K562 (cell line): Measurements from ENCODE around the gene S100A7A. TPM values are rescaled to one million over a fixed set of nuclear protein-coding genes. Genes with fewer than 3 reads are reported as not detected.
A peak's percentile ranks its signal among the peaks of the same experiment; 100 is the strongest.

Source experiments
- ATAC-seq: fragments of 200-7000 bp; cut with Tn5 transposase; 3 replicates; pipeline ENCODE4 v1.9.1; 2020; ENCODE audit warnings: moderate library complexity
- BruUV-seq: library from RNA; stranded (reverse); fragments of 400-500 nt; replicated peaks from 2 replicates; lab custom pipeline; 2021; lab: Mats Ljungman, UMichigan
- CTCF ChIA-PET: fragments of 300-600 bp; formaldehyde crosslinking; extraction: SDS; loops from one replicate; lab custom pipeline; 2021; ENCODE audit warnings: low intra/inter-chr PET ratio; lab: Yijun Ruan, JAX
- POLR2A ChIA-PET: fragments of 300-600, 350-650 bp; sonication (Branson Sonifier 250); formaldehyde crosslinking; extraction: SDS; loops from one replicate; lab custom pipeline; 2021; ENCODE audit warnings: antibody characterized with exemption, inconsistent platforms; lab: Yijun Ruan, JAX
- DNase-seq, 4 experiments: peaks; one replicate each; pipeline versions ENCODE4 v3.0.0 to v3.0.0-alpha.2; 2011 to 2018; ENCODE audit warnings: low spot score in 3 of 4, mixed read lengths in 3 of 4; ENCODE audit errors: extremely low read depth in 1 of 4
- FAIRE-seq: peaks from 2 replicates; lab custom pipeline; 2011; peaks lifted over from hg19 to GRCh38; lab: Jason Lieb, UNC
- H2AFZ ChIP-seq: 2 replicates; pipeline ENCODE4 v1.6.0; 2011; ENCODE audit warnings: low read depth, low read length, control low read depth, inconsistent platforms
- H3K27ac ChIP-seq: fragments of 200-600 bp; 3 replicates; pipeline ENCODE4 v1.8.0; 2011; ENCODE audit warnings: low read depth, mild to moderate bottlenecking, control low read depth, inconsistent platforms, low read length, moderate library complexity, mixed read lengths; ENCODE audit errors: extremely low read depth
- H3K27me3 ChIP-seq, 2 experiments: fragments of 300-600 bp in 1 of 2; 2 replicates in 1 of 2; 3 replicates in 1 of 2; pipeline versions ENCODE4 v1.6.0 to v1.8.0; 2011; ENCODE audit warnings: inconsistent platforms in 2 of 2, low read length in 2 of 2, mild to moderate bottlenecking in 1 of 2, mixed read lengths in 1 of 2, moderate library complexity in 1 of 2; ENCODE audit not compliant: control insufficient read depth in 2 of 2, insufficient read depth in 2 of 2
- H3K36me3 ChIP-seq: fragments of 300-600 bp; 3 replicates; pipeline ENCODE4 v1.8.0; 2011; ENCODE audit warnings: mild to moderate bottlenecking, low read length, inconsistent platforms; ENCODE audit not compliant: control insufficient read depth, insufficient read depth
- H3K4me1 ChIP-seq, 2 experiments: fragments of 200-600 bp in 1 of 2; replicated peaks in 1 of 2; 2 replicates in 1 of 2; 3 replicates in 1 of 2; pipeline versions ENCODE4 v1.5.1 to v1.8.0; 2011; ENCODE audit warnings: inconsistent platforms in 2 of 2, low read length in 2 of 2, mild to moderate bottlenecking in 1 of 2, mixed read lengths in 1 of 2, moderate library complexity in 1 of 2; ENCODE audit not compliant: control insufficient read depth in 2 of 2, insufficient read depth in 2 of 2
- H3K4me2 ChIP-seq: 2 replicates; pipeline ENCODE4 v1.6.1; 2011; ENCODE audit warnings: low read length, control low read depth, inconsistent platforms, mixed read lengths; ENCODE audit not compliant: insufficient read depth
- H3K4me3 ChIP-seq: fragments of 200-600 bp; sonication (generic), shearing (Covaris generic); 2 replicates; pipeline ENCODE4 v1.5.1; 2016; ENCODE audit warnings: control low read depth, inconsistent platforms
- H3K79me2 ChIP-seq: fragments of 200-600 bp; 3 replicates; pipeline ENCODE4 v1.8.0; 2011; ENCODE audit warnings: low read length, inconsistent platforms; ENCODE audit not compliant: control insufficient read depth, insufficient read depth
- H3K9ac ChIP-seq, 2 experiments: 2 replicates each; pipeline versions ENCODE4 v1.6.0 to v1.6.1; 2011; ENCODE audit warnings: low read depth in 2 of 2, low read length in 2 of 2, control low read depth in 1 of 2, inconsistent platforms in 1 of 2, mild to moderate bottlenecking in 1 of 2, mixed read lengths in 1 of 2; ENCODE audit not compliant: insufficient read depth in 1 of 2
- H3K9me1 ChIP-seq: one replicate; pipeline ENCODE4 v1.6.0; 2011; ENCODE audit warnings: inconsistent platforms, mild to moderate bottlenecking, low read length, moderate library complexity; ENCODE audit not compliant: control insufficient read depth, insufficient read depth
- H3K9me3 ChIP-seq: replicated peaks from 2 replicates; pipeline ENCODE4 v1.5.1; 2011; ENCODE audit warnings: low read depth, low read length, inconsistent platforms; ENCODE audit not compliant: control insufficient read depth, insufficient read depth
- H4K20me1 ChIP-seq: replicated peaks from 2 replicates; pipeline ENCODE4 v1.6.1; 2011; ENCODE audit warnings: low read length, inconsistent platforms, mixed read lengths; ENCODE audit not compliant: control insufficient read depth, insufficient read depth
- CTCF ChIP-seq, 3 experiments: IDR thresholded peaks in 2 of 3; conservative IDR thresholded peaks in 1 of 3; 2 replicates each; pipeline ENCODE4 v1.5.1; 2011 to 2012; ENCODE audit warnings: low read length in 3 of 3, mild to moderate bottlenecking in 3 of 3, control low read depth in 2 of 3, improper control_type of control experiment in 1 of 3, inconsistent platforms in 1 of 3, low read depth in 1 of 3, mixed read lengths in 1 of 3, moderate library complexity in 1 of 3; ENCODE audit not compliant: insufficient read depth in 2 of 3
- RAD21 ChIP-seq, 2 experiments: fragments of 250-450 bp in 1 of 2; fragments of 450-650 bp in 1 of 2; sonication (Bioruptor Pico) in 1 of 2; formaldehyde crosslinking in 1 of 2; IDR thresholded peaks in 1 of 2; conservative IDR thresholded peaks in 1 of 2; 2 replicates each; pipeline versions ENCODE4 v1.4.0 to v1.8.0; 2020 to 2022; ENCODE audit warnings: mild to moderate bottlenecking in 2 of 2, moderate library complexity in 1 of 2
- RNF2 ChIP-seq: sonication (generic); IDR thresholded peaks from 2 replicates; pipeline ENCODE4 v1.6.1; 2016
- WGBS: fragments of 100-300 bp; shearing (Covaris generic); methylation state at CpG from one replicate; pipeline ENCODE4 v1.1.6; 2016; ENCODE audit warnings: low coverage, mixed read lengths; ENCODE audit not compliant: insufficient coverage; ENCODE audit errors: missing lambda C conversion rate; 5-methylcytosine and 5-hydroxymethylcytosine counted together
- in situ Hi-C: fragments of 300-500 bp; cut with MboI; formaldehyde crosslinking; loops from 4 replicates; pipeline ENCODE4 v1.15.0; 2018; ENCODE audit warnings: inconsistent platforms, mixed read lengths
- intact Hi-C: fragments of 100-400 bp; cut with micrococcal nuclease; formaldehyde crosslinking; loops from 2 replicates; pipeline ENCODE4 v1.14.2; 2022
- polyA plus RNA-seq, 8 experiments: library from polyadenylated mRNA; depleted of rRNA in 4 of 8; stranded (reverse) in 5 of 8; unstranded in 3 of 8; fragments of >200 nt; fragmentation: Nextera tagmentation in 2 of 8; fragmentation: Illumina TruSeq in 1 of 8; extraction: Ambion mirVana in 2 of 8; extraction: Trizol in 1 of 8; gene quantifications; 2 replicates each; pipeline versions ENCODE4 v1.2.1 to v1.2.3, GENCODE V29; 2011 to 2014; ENCODE audit warnings: inconsistent platforms in 1 of 8, missing spikeins in 1 of 8
- total RNA-seq, 7 experiments: library from RNA; depleted of rRNA in 6 of 7; stranded (reverse); fragments of >200 nt in 6 of 7; fragmentation: Illumina TruSeq in 2 of 7; extraction: Trizol in 2 of 7; gene quantifications; 2 replicates each; pipeline versions ENCODE4 v1.2.1 to v1.2.3, GENCODE V29; 2011 to 2021; ENCODE audit warnings: low replicate concordance in 1 of 7

Gene S100A7A
- total and polyA plus RNA-seq, 9 of the 15 experiments (the other 6 are each of a cell fraction or from before 2014, with no cell fraction given): not detected

- Histone ChIP-seq H3K27me3 (peaks cover 23 to 63% of the 10 kb centered on the region in 2 experiments; a peak in 4 of 5 replicates), H3K4me3 (no peak overlapping the region), H3K9me1 (no peaks in the 10 kb centered on the region), H3K79me2 (no peaks in the 10 kb centered on the region), H4K20me1 (peaks cover 3% of the 10 kb centered on the region; the same call in 1 of the 2 replicates), H3K36me3 (no peaks in the 10 kb centered on the region)
- FAIRE-seq: no peak
- in situ Hi-C loops: no loop called here
- intact Hi-C loops: no loop called here
- BruUV-seq: no TSS peak
- ChIA-PET CTCF (no interaction called here), POLR2A (interaction anchor here (1.4 kb wide), 1 partner anchor 101 kb away, joined by 7 read pairs; no protein-coding TSS in a partner anchor)
- DNase-seq: peak in 2 of 4 experiments; percentile 20 to 35
- WGBS: 4% methylated on average over 6 of the region's 6 CpGs
- peak; percentile 76 for ATAC-seq
- TF ChIP-seq RNF2 (no peak), RAD21 (CRISPR knock-in tag; conservative IDR thresholded peaks at IDR 0.05 in 1 of 2, IDR thresholded peaks at IDR 0.05 in 1 of 2) (peak in 1 of 2 experiments; percentile 31; a peak in 1 of 4 replicates), CTCF (IDR thresholded peaks at IDR 0.05 in 2 of 3, conservative IDR thresholded peaks at IDR 0.05 in 1 of 3; ENCODE audit: insufficient read depth in 2 of 3, low read depth in 1 of 3, low read length in 3 of 3) (peak; percentile 2 to 27 (median 18); a peak in 2 of 6 replicates)
- TF ChIP-seq, all 486 proteins: peak for 2
- Histone ChIP-seq H3K9me3 (no peaks in the 10 kb centered on the region), H3K4me1 (peaks cover 0 to 6% of the 10 kb centered on the region in 2 experiments; a peak in 1 of 5 replicates), H3K9ac (no peak overlapping the region), H3K4me2 (no peak overlapping the region), H2AFZ (no peak overlapping the region), H3K27ac (no peak overlapping the region)
Measured at GRCh38 chr1:153393926-153394325, 22.4 kb upstream of the S100A7A start.
